Measurements from ENCODE around the gene GDPD5. TPM values are rescaled to one million over a fixed set of nuclear protein-coding genes. Genes with fewer than 3 reads are reported as not detected.

Gene GDPD5
- total and polyA plus RNA-seq, 9 donors, result 3.8 to 15.8 (median 8.1) TPM

GRCh38 chr11:75440960-75441803, 84.6 kb downstream of the GDPD5 start:
- Histone ChIP-seq H3K4me3 (no peak overlapping the region), H3K9me3 (no peaks in the 10 kb centered on the region), H3K4me1 (ENCODE audit: insufficient read depth) (no peaks in the 10 kb centered on the region), H3K36me3 (no peaks in the 10 kb centered on the region), H3K27ac (no peak overlapping the region), H3K27me3 (no peaks in the 10 kb centered on the region)
- no peak for DNase-seq
- intact Hi-C loops (cut with DNase I), result no loop called here
- 84 to 87% (median 87%) methylated on average over 26 to 27 of the region's 27 CpGs for WGBS, 3 donors
- TF ChIP-seq POLR2A (IDR thresholded peaks at IDR 0.05), result no peak
- TF ChIP-seq EP300 (IDR thresholded peaks at IDR 0.05), result no peak
- no peak for TF ChIP-seq CTCF (IDR thresholded peaks at IDR 0.05)

- Histone ChIP-seq H3K27me3 (no peaks in the 10 kb centered on the region), H3K9me3 (no peaks in the 10 kb centered on the region), H3K27ac (no peak overlapping the region), H3K4me3 (no peak overlapping the region), H3K36me3 (no peaks in the 10 kb centered on the region), H3K4me1 (ENCODE audit: insufficient read depth) (no peaks in the 10 kb centered on the region)
- TF ChIP-seq EP300 (IDR thresholded peaks at IDR 0.05) (no peak), CTCF (IDR thresholded peaks at IDR 0.05) (no peak), POLR2A (IDR thresholded peaks at IDR 0.05) (no peak)
- intact Hi-C loops (cut with DNase I), result no loop called here
- 74 to 81% (median 77%) methylated on average over 8 to 13 of the region's 13 CpGs for WGBS, 3 donors
- DNase-seq, result no peak
Observed at GRCh38 chr11:75439495-75440120, 86.1 kb downstream of the GDPD5 start.

GRCh38 chr11:75439026-75439425, 86.7 kb downstream of the GDPD5 start:
- Histone ChIP-seq H3K4me1 (ENCODE audit: insufficient read depth) (no peaks in the 10 kb centered on the region), H3K36me3 (no peaks in the 10 kb centered on the region)

More at GRCh38 chr11:75439026-75439425, 86.7 kb downstream of the GDPD5 start:
- DNase-seq, result no peak
- Histone ChIP-seq H3K9me3 (no peaks in the 10 kb centered on the region), H3K27me3 (no peaks in the 10 kb centered on the region), H3K27ac (no peak overlapping the region), H3K4me3 (no peak overlapping the region)
- TF ChIP-seq POLR2A (IDR thresholded peaks at IDR 0.05) (no peak), CTCF (IDR thresholded peaks at IDR 0.05) (no peak), EP300 (IDR thresholded peaks at IDR 0.05) (no peak)
- 73 to 78% (median 74%) methylated on average over 14 of the region's 14 CpGs for WGBS, 3 donors
- intact Hi-C loops (cut with DNase I), result no loop called here

Data from ovary (tissue), 9 donors.